GM19438 (cell line): ENCODE measurements around the gene TRPC4.
"Not testable (repeated sequence)": the region's sequence is repeated elsewhere in the genome, so short reads cannot be mapped to it uniquely, and the experiment has no call there.

ENCODE experiments used
- ATAC-seq: cut with Tn5 transposase; IDR thresholded peaks from one replicate; pipeline ENCODE4 v1.9.1; 2021; ENCODE audit warnings: low read depth; ENCODE audit not compliant: unreplicated experiment

Gene TRPC4

DNA sequence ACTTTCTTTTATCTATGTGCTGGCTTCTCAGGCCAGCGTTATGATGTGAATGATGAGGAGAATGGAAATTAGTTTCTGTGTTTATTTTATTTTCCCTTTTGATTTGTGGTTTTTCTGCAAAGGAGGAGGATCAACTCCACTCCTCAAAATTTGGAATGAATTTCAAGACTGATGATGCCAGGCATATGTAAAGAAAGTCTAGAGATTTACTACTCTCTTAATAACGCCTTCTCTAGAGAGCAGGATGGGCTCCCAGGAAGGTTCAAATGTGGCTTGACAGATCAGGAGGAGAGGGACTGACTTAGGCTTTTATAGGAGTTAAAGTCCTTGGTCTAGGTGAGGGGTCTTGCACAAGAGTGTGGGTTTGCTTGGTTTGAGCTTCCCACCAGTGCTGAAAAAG is 255.9 kb downstream of the TRPC4 start:
- no peak for ATAC-seq

DNA sequence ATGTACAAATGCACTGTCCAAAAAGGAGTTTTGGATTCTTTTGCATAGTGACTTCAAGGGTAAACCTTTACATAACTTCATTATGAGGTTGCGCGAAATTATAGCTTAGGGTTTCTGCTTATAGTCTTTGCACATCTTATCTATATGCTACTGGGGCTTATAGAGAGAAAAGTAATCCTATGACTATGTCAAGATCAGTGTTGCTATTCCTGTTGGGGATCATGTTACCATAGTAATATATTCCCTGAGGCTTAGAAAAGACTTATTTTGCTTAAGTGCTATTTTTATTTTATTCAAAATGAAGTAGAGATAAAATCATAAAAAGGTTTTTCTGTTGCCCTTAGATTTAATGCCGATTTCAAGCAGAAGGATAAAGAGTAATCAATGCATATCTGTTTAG is 256.3 kb downstream of the TRPC4 start:
- no peak for ATAC-seq

DNA sequence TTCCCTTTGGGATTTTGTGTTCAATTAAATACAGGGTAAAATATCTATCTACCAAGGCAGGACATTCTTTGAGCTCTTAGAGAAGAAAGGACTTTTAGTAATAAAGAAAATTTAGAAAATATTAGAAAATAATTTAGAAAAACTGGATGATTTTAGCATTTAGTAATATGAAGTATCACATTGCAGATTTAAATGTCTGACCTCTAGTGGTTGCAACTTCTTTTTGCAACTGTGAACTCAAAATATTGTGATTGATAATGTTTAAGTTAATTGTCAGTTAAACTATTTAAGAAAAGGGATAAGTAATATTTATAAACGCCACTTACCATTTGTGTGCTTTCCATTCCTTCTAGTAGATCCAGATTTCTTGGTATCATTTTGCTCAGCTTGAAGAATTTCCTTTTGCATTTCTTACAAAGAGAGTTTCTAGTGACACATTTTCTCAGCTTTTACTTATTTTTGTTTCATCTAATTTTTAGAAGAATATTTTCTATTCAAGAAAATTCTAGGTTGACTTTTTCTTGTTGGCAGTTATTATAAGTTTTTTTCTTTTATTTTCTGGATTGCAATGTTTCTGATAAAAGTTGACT is 260.7 kb downstream of the TRPC4 start:
- ATAC-seq = no peak

DNA sequence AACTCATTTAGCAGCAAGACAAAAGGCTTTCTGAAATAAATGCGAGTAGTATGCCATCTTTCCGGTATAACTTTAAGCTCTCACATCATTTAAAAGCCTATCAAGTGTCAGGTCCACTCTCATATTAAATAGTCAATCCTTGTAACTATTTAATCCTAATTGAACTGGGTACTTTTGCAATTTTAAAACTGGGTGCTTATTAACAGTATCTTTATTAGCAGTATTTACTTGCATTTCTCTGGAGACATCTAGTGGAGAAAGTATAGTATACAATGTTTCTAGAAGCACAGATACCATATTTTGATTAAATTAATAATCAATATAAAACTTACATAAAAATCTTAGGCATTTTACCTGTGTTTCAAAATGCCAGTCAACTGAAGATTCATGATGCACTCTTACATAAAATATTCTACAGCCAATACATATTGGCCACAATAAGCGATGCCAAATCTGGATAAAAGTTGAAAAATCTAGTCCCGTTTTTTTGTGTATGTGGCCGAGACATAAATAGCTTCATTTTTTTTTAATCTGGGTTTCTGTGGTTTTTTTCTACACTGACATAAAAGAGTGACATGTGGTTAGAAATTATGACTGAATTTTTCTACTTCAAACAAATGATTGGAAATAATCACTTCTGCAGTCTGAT is 266.7 kb downstream of the TRPC4 start:
- ATAC-seq = no peak

DNA sequence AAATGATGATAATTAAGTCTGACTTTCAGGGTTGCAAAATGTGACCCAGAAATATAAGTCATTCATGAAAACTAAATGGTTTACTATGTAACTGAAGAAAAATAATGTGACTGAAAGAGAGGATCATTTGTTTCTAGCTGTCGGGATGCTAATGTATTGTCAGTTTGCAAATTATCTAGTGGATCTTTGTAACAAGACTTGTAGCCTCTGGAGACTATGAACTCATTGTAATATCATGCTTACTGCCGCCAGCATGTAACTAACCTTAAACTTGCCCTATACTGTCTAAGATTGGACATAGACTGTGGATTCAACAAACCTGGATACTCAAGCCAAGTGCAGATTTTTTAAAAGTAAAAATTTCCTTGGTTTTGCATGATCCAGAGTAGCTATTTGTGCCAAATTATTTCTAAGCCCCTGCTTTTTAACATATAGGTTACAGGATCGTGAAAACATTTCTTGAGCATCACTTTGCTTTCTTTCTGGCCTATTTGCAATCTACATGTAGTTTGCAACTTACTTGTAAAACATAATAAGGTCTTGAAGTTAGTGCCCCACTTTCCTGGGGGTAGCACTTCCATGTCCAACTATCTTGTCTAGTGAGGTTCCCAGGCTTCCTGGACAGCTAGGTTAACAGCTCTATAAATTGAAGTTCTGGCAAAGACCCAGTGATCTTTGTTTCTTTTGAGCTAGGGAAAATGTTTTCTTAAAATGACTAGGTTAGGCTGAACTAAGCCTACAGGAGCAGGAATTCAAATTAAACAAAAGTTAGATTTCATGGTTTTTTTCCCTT is 267.7 kb downstream of the TRPC4 start:
- ATAC-seq = no peak

DNA sequence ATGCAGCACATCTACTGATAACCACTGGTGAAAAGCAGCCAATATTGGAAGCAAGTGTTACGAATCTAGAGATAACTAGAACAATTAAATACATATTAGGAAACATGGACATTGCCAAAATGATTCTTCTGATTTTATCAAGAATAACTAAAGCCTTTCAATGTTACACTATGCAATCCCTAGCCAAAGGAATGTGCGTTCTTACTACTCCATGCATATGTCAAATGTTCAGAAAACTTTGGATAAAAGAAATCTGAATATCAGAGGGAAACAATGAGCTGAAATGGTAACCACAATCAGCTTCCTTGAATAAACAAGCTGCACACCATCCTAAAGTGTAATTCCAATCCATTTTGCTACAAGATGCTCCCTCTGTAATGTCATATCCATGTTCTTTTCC is 270.1 kb downstream of the TRPC4 start:
- no peak for ATAC-seq

DNA sequence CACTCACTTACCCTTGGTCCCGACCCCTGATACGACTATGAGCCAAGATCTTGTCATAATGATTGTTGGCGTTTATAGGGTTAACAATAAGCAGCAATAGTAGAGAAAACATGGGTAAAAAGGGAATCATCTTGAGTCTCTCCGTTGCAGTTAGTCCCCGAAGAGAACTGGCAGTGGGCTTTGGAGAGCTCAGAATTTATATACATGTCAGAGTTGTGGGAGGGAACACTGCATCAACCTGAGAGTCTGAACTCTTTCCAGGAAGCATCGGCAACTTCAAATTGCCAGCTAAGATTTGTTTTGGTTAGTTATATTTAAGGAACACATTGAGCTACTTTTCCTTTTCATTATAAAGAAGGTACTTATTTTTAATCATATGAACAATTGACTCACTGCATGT is 271.0 kb downstream of the TRPC4 start, which contains the start of gene POSTN:
Gene POSTN, minus strand, starts transcription at position 172 of the 400 bp plus-strand sequence. Its CDS starts 42 bp downstream, at position 130.
- no peak for ATAC-seq

DNA sequence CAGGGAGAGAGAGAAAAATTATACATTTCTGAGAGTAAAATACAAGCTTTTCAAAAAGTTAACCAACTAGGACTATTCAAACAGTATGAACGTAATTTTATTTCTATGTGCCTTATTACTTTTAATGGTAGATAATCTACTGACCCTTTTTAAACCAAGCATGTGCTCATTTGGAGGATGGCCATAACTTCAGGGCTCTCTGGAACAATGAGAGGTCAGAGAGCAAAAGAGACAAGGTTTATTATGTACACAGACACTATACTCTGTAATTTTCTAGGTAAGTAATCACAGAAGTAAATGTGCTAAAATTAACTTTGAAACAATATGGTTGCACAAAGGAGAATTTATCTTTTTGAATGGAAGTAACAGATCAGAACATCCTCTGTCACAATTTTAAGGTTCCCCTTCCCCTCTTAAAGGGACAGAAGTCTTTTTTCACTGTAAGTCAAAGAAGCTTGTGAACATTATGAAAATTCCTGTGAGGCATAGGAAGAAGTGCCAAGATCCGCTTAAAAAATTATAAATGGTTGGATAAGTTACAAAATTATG is 272.0 kb downstream of the TRPC4 start:
- ATAC-seq = no peak

DNA sequence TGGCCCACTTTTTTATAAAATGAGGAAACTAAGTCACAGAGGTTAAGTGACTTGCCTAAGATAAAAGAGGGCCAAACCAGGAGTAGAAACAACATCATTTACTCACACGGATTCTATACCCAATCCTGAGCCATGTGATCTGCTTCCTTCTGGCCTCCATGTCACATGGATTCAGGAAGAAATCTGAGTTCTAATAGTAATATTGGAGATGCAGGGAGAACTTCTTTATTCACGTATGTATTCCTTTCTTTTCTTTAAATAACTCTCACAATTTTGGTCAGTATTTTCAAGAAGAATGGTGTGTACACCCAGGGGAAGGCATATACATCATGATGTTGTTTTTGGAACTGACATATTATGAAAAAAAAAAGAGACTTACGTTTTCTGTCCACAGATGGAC is 272.8 kb downstream of the TRPC4 start:
- ATAC-seq = no peak

DNA sequence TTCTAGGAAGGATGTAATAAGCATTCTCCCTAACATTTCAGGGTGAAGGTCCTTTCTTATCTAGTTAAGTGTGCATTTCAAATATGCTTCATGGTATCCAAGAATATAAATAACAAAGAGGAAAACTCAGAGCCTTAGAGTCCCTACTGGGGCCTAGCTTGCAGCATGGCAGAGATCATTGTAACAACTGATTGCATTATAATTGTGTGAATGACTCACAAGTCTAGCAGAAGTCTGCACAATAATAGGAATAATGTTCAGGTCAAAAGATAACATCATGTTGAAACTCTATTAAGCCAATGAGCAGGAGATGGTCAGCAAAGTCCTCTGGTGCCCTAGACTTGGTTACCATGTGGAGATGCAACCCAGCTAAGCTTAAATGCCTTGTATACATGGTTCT is 274.4 kb downstream of the TRPC4 start:
- no peak for ATAC-seq

DNA sequence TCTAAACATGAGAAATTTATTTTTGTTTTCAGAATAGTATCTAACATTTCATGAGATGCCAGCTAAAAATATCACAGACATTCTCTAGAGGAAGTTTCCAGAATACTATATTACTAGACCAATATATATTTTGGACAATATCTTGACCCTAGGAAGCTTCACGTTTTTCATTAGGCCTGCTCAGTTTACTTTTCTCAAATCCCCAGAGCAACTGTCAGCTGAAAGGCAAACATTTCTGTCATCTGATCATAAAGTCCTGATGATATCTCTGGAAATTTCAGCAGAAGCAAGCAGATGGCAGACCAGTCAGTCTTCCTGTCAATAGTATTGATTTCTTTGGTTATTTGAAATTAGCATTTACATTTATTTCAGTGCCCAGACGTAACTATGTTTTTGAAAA is 275.0 kb downstream of the TRPC4 start:
- no peak for ATAC-seq

DNA sequence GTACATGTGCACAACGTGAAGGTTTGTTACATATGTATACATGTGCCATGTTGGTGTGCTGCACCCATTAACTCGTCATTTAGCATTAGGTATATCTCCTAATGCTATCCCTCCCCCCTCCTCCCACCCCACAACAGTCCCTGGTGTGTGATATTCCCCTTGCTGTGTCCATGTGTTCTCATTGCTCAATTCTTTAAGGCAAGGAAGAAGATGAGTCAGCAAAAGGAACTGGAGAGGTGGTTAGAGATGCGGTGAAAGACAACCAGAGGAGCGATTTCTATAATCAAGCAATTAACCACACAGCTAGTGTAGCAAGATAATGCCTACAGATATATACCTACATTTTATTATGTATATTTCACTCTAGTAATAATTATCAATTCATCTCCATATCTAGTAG is 280.2 kb downstream of the TRPC4 start:
- not testable (repeated sequence) for ATAC-seq

DNA sequence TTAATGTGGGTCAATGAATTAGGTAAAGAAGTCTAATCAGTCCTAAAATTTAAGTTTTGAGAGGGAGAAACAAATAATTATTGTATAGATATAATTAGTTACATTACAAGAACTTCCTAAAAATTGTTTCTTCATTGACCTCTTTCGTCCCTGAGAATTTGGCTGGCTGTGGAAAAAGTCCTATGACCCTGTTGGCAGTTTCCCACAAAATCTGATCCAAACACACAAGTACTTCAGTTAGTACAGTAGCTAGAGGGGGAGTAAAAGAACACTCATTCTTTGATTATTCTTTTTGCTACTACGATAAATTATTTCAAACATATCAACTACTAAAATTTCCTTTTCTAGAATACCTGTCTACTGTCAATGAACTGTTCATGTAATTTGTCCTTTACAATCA is 282.3 kb downstream of the TRPC4 start:
- ATAC-seq = no peak
